GM19193 (cell line): ENCODE data around the gene NAA40.
A peak's percentile ranks its signal among the peaks of the same experiment; 100 is the strongest.

Source experiments
- POLR2A ChIP-seq: IDR thresholded peaks from 4 replicates; pipeline ENCODE4 v1.6.1; 2011; ENCODE audit not compliant: insufficient read depth, insufficient read length; ENCODE audit errors: extremely low read depth

Gene NAA40

GRCh38 chr11:63942803-63943202, 4.0 kb downstream of the NAA40 start:
- TF ChIP-seq POLR2A, result no peak

DNA sequence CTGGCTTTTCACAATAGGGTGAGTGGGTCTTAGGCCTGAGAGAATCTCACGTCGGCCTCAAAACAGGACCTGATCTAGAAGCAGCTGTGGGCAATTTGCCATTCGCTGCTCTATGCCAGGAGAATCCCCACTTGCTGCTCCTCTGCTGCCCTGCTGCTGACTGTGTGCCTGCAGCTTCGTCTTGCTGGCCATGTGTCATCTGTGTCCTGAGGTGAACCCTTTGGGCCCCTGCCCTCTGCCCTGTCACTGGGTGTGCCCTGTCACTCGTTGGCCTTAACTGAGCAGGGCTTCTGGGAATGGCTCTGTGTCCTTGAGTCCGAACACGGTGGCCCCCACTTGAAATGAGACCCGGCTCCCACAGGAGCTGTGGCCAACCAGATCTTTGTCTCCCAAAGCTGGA, 6.2 kb downstream of the NAA40 start:
- TF ChIP-seq POLR2A, result no peak

- TF ChIP-seq POLR2A, result no peak
Observed at GRCh38 chr11:63945477-63946163, 6.8 kb downstream of the NAA40 start.

GRCh38 chr11:63951779-63952536, 13.2 kb downstream of the NAA40 start:
- no peak for TF ChIP-seq POLR2A

DNA sequence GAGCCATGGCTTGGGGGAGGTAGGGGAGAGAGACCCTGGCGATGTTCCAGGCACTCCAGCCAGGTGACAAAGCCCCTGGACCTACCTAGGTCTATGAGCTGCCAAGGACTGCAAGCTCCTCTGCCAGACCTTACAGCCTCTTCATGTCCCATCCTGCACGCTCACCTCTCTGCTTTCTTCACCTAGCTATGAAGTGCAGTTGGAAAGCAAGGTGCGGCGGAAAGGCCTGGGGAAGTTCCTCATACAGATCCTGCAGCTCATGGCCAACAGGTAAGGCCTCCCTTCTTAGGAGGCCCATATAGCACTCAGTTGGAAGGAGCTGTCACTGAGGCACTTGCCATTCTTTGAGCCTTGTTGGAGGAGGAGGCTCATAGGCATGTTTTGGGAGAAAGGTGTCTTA, 13.8 kb downstream of the NAA40 start:
- no peak for TF ChIP-seq POLR2A

DNA sequence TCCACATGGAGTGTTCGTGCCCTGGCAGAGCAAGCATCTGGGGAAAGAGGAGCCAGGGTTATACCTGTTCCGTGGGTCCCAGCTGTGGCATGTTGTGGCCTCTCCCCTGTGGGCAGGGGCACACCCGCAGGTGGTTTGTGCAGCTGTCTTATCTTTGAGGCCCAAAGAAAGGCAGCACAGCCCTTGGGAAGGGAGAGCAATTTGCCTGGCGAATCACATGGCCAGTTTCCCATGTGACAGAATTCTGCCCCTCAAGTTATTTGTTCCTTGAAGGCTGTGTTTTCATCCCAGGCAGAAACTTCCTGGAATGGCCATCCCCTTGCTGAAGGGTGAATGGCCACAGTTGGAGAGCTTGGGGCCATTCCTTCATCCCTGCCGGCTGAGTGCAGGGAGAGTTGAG, 19.2 kb downstream of the NAA40 start:
- no peak for TF ChIP-seq POLR2A

GRCh38 chr11:63961608-63962412, 23.0 kb downstream of the NAA40 start:
- no peak for TF ChIP-seq POLR2A

DNA sequence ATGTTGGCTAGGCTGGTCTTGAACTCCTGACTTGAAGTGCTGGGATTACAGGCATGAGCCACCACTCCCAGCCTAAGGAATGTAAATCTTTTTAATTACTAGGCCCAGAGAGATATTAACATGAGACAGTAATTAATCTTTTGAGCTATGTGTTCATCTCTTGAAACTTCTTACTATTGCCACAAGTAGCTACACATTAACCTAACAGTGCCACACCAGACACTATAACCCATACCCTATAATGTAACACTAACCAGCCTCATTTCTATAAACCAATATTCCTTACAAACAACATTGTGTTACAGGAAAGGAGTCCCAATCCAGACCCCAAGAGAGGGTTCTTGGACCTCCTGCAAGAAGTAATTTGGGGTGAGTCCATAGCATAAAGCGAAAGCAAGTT, 27.6 kb downstream of the NAA40 start:
- no peak for TF ChIP-seq POLR2A

DNA sequence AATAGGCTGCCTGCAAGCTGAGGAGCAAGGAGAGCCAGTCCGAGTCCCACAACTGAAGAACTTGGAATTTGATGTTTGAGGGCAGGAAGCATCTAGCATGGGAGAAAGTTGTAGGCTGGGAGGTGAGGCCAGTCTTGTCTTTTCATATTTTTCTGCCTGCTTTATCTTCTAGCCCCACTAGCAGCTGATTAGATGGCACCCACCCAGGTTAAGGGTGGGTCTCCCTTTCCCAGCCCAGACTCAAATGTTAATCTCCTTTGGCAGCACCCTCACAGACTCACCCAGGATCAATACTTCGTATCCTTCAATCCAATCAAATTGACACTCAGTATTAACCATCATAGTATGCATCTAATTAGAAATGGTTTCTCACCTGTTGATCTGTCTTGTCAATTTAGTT, 30.7 kb downstream of the NAA40 start:
- TF ChIP-seq POLR2A, result no peak

DNA sequence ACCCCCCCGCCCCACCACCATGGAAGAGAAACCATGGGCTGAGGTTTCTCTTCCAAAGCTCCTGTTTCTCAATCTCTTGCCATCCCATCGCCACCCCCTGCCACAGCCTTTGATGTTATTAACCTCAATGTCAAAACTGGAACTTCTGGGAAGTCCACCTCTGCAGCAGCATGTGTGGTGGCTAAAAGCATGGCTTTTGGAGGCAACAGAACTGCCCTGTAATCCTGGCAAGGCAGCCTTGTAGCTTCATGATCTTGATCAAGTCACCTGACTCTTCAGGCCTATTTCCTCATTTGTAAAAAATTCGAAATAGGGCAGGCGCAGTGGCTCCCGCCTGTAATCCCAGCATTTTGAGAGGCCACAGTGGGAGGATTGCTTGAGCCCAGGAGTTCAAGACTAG, 32.1 kb downstream of the NAA40 start:
- no peak for TF ChIP-seq POLR2A

GRCh38 chr11:63974259-63975143, 35.7 kb downstream of the NAA40 start, which contains the start of gene COX8A:
TSS of gene COX8A (plus strand) at chr11:63974620. CDS start at chr11:63974681, 61 bp downstream.
- TF ChIP-seq POLR2A, result peak; percentile 88

DNA sequence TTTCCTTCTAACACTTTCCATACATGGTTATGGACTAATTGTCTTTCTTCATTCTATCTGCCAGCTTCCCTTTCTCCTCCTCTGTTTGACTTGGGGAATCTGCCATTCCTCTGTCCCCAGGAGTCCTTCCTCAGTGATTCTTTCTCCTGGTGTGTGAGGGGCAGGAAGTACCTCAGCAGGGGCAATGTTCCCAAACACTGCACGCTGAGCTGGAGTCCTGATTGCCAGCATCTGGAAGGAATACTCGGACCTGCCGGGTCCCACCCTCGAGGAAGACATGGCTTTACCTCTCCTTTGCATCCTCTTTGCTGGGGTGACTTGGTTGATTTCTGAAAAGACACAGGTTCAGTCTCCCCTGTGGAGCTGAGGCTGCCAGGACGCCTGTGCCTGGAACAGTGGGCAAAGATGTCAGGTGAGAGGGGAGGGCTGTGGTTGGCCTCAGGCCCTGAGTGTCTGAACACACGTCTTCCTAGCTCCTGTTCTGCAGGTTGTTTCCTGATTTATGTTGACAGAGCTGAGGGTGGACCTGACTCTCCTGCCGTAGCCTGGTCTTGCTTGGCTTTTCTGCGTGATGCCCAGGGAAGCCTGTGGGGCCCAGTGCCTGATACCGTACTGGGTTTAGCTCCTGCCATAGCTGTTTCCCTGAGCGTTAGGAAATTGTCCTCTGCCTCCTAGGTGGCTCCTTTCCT, 39.9 kb downstream of the NAA40 start:
- no peak for TF ChIP-seq POLR2A

GRCh38 chr11:63979426-63979825, 40.6 kb downstream of the NAA40 start:
- no peak for TF ChIP-seq POLR2A

GRCh38 chr11:63985812-63986155, 47.0 kb downstream of the NAA40 start:
- no peak for TF ChIP-seq POLR2A
